Omental fat pad (tissue), 4 donors: ENCODE results near the gene FMN2. TPM values are rescaled to one million over a fixed set of nuclear protein-coding genes. Genes with fewer than 3 reads are reported as not detected.

Experiments
- ATAC-seq: fragments of 150-250 bp; one replicate; pipeline ENCODE4 v1.9.1; 2016; ENCODE audit warnings: mild to moderate bottlenecking, moderate library complexity; ENCODE audit not compliant: low FRiP score
- DNase-seq: peaks from one replicate; pipeline ENCODE4 v3.0.0-alpha.2; 2019; ENCODE audit warnings: low spot score
- CTCF ChIP-seq, 3 donors: fragments of 450-650 bp; IDR thresholded peaks; one replicate each; pipeline ENCODE4 v1.5.1; 2016 to 2017; ENCODE audit warnings: antibody characterized with exemption in 3 of 3, mild to moderate bottlenecking in 3 of 3, moderate library complexity in 2 of 3
- small RNA-seq: library from RNA; depleted of rRNA; stranded (forward); fragments of <200 nt; gene quantifications from one replicate; pipeline ENCODE3, GENCODE V24; 2016
- total RNA-seq, 4 donors: library from RNA; depleted of rRNA; stranded (reverse); fragments of >200 nt; gene quantifications; one replicate each; pipeline ENCODE4 v1.1.0, GENCODE V29; 2016

The FMN2 gene
- total RNA-seq, 4 donors from 2014 or later, result 1.2 to 4.3 (median 2.8) TPM

- DNase-seq, result no peak
Observed at GRCh38 chr1:240517891-240518290, 426.2 kb downstream of the FMN2 start.

DNA sequence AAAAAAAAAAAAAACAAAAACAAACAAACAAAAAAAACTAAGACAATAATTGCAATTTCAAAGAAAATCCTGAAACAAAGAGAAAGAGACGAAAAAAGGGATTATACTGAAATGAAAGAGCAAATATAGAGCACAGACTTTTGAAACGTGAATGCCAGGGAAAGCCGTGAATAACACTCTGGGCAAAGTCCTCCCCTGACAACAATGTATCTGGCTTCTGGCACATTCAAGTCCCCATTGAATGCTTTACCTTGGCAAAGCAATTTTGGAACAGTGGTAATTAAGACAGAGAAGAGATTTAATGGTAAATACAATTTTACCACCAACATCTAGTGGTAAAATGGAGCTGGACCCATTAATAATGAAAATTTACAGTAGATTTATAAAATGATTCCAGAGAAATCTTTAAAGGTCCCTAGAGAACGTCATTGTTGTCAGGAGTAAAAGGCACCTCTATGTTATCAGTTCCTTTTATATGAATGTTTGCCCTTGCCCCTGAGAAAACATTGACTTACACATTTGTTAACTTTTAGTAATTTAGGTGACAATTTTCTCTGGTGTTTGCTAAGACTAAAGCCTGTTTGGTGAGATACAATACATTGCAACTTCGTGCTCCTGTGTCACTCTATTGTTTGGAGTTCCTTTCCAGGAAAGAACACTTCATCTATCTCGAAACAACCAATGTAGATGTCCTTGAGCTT, 430.6 kb downstream of the FMN2 start:
- TF ChIP-seq CTCF (IDR thresholded peaks at IDR 0.05), result no peak
- ATAC-seq, result no peak
- DNase-seq, result no peak

More at GRCh38 chr1:240517891-240518290, 426.2 kb downstream of the FMN2 start:
- no peak for TF ChIP-seq CTCF (IDR thresholded peaks at IDR 0.05)
- no peak for ATAC-seq

- no peak for ATAC-seq
- no peak for TF ChIP-seq CTCF (IDR thresholded peaks at IDR 0.05)
- DNase-seq, result no peak
Observed at GRCh38 chr1:240524356-240525069, 432.8 kb downstream of the FMN2 start.

Small RNA genes within 50 kb of the gene (small RNA-seq; reads per million reads assigned to genes)
- gene RF00019, result not detected
